Anterior cingulate cortex (tissue), 58 donors: ENCODE results near the gene RACGAP1.

Source experiments
- DNase-seq, 58 donors: peaks; one replicate each; lab custom pipeline; 2025; lab: John Stamatoyannopoulos, UW

The RACGAP1 gene, protein sequence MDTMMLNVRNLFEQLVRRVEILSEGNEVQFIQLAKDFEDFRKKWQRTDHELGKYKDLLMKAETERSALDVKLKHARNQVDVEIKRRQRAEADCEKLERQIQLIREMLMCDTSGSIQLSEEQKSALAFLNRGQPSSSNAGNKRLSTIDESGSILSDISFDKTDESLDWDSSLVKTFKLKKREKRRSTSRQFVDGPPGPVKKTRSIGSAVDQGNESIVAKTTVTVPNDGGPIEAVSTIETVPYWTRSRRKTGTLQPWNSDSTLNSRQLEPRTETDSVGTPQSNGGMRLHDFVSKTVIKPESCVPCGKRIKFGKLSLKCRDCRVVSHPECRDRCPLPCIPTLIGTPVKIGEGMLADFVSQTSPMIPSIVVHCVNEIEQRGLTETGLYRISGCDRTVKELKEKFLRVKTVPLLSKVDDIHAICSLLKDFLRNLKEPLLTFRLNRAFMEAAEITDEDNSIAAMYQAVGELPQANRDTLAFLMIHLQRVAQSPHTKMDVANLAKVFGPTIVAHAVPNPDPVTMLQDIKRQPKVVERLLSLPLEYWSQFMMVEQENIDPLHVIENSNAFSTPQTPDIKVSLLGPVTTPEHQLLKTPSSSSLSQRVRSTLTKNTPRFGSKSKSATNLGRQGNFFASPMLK

DNA sequence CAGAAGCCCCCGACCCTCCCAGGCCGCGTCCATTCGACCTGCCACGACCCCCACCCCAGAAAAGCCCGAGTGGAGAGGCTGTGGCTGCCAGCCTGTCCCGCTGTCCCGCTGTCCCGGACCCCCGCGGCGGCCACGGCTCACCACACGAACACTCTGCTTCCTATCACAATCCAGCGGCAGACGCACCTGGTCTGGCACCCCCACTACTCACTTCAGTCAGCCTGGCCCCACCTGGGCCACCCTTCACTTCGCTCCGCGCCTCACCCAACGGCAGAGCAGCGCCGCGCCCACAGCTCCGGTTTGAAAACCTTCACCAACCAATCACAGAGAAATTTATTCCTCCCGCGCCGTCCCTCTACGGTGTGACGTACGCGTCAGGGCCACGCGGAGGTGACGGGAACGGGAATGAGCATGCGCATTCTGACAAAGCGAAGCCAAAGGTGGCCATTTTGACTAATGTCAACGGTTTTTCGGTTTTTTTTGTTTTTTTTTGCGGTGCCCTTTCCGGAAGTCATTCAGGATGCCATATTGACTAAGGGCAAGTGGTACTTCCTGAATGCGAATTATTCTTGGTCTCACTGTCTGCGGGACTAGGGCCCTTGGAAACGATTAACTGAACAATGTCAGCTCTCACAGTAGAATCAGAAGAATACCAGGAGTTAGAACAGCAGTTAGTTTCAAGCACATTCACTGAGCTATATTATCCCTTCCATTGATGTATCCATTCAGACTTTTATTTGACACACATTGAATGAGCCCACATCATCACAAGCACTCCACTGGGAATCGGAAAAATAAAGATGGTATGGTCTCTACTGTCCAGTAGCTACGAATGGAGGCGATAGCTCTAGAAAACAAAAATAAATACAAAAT lies at the start of gene RACGAP1:
Gene RACGAP1 (minus strand): TSS at position 308 of the 873 bp plus-strand sequence. CDS start 8,779 bp downstream, outside the sequence.
- DNase-seq = peak; percentile 47 to 97 (median 89)

DNA sequence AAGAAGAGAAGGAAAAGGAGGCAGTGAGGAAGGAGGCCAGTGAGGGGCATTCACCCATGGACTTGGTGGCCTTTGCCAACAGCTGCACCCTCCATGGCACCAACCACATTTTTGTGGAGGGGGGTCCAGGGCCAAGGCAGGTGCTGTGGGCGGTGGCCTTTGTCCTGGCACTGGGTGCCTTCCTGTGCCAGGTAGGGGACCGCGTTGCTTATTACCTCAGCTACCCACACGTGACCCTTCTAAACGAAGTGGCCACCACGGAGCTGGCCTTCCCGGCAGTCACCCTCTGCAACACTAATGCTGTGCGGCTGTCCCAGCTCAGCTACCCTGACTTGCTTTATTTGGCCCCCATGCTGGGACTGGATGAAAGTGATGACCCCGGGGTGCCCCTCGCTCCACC lies 48.4 kb upstream of the RACGAP1 start:
- no peak for DNase-seq

DNA sequence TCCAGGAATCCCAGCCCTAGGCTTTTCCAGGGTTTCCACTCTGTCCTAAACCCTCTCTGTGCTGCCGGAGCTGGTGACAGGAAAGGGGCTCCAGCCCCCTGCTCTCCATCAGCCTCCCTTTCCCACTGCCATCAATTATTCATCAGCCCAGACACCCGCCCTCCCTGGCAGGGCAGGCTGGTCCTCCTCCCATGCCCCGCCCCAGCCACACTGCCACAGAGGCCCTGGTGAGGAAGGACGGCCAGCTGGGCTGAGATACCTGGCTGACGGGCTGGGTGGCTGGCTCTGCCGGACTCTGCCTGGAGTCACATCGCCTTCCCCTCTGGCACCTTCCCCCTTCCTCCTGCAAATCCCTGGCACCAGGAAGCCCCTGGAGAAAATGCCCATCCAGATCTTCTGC lies 47.9 kb upstream of the RACGAP1 start:
- no peak for DNase-seq

DNA sequence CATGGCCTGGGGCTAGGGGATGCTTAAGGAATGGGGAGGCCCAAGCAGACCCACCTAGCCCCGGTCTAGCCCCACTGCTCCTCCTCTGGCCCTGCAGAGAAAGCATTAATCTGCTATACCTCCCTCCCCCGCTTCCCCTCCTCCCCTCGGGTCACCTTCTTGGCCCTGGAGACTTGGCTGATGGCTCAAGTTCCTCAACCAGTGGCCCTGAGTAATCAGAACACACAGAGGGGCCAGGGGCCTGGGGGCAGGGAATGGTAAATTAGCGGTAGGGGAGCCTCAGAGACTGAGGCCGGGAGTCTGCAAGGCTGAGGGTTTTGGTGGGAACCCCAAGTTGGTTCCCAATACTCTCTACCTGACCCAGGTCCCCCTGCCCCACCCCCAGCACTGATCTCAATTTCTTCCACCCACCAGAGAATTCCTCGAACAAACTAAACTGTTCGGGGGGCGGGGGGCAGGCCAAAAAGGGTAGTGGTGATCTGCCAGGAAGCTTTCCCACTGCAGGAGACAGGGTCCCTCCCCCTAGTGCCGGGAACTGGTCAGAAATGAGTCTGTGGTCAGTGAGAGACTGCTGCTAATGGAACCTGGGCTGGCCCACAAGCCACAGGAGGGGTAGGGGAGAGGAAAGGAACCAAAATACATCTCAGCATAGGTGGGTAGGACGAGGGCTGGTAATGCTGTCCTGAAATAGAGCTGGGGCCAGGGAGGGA lies 47.1 kb upstream of the RACGAP1 start:
- no peak for DNase-seq

DNA sequence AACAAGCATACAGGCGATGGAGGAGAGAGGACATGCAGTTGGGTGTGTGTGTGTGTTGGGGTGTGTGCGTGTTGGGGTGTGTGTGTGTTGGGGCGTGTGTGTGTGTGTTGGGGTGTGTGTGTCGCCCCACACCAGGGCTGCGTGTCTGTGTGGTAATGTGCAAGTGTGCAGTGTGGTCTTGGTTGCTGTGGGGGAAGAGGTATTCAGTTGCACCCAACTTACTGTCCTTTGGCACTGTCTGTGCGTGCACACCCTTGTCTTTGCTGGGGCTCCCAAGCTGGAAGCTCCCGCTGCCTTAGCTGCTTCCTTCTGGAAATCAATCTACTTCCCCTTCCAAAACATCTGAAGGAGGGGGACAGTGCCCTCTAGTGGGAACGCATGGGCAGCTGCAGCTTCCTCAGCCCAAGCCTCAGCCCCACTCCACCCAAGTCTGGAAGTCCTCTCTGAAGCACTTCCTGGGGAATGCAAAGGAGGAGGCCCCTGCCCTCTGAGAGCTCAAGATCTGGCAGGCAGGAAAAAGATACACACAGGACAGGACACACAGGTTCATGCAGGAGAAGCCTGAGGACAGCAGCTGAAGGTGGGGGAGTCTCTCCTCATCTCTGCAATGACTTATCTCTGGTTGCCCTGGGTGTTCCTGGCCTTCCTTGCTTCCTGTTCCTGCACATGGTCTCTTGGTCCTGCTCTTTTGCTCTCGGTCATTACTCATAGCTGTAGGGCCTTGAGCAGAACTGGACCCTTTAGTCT lies 45.2 kb upstream of the RACGAP1 start:
- DNase-seq = peak in 53 of 58 donors; percentile 9 to 87 (median 64)

- DNase-seq = no peak
Observed at GRCh38 chr12:50069539-50069938, 44.2 kb upstream of the RACGAP1 start.

DNA sequence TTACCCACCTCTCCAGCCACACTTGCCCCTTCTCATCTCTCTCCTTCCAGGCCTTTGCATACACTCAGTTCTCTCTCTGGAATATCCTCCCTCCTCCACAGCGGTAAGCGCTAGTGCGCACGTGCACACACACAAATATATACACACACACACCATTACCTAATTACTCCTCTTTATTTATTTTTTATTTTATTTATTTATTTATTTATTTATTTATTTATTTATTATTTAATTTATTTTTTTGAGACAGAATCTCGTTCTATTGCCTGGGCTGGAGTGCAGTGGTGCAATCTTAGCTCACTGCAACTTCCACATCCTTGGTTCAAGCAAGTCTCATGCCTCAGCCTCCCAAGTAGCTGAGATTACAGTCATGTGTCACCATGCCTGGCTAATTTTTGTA lies 43.8 kb upstream of the RACGAP1 start:
- no peak for DNase-seq

- DNase-seq = no peak
Observed at GRCh38 chr12:50066402-50066801, 41.1 kb upstream of the RACGAP1 start.

DNA sequence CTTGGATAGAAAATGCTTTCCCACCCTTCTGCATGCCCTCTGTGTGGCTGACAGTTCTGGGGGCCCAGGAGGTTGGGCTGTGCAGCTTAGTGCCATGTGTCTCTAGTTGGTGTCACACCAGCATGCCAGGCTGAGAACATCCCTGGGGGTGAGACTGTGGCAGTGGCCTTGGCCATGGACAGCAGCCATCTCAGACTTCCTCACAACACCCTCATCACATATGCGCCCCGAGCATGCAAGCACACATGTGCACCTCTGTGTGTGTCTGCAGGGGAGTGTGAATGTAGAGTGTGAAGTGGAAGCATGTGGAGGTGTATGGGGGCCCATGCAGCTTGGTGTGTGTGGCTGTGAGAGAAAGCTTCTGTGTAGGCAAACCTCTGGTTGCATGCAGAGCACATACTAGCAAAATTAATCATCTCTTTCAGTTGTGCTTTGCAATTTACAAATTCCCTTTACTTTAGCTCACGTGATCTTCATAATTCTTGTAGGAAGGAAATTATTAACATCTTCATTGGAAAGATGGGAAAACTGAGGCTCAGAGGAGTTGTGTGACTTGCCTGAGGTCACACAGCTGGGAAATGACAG lies 40.5 kb upstream of the RACGAP1 start:
- DNase-seq = no peak

DNA sequence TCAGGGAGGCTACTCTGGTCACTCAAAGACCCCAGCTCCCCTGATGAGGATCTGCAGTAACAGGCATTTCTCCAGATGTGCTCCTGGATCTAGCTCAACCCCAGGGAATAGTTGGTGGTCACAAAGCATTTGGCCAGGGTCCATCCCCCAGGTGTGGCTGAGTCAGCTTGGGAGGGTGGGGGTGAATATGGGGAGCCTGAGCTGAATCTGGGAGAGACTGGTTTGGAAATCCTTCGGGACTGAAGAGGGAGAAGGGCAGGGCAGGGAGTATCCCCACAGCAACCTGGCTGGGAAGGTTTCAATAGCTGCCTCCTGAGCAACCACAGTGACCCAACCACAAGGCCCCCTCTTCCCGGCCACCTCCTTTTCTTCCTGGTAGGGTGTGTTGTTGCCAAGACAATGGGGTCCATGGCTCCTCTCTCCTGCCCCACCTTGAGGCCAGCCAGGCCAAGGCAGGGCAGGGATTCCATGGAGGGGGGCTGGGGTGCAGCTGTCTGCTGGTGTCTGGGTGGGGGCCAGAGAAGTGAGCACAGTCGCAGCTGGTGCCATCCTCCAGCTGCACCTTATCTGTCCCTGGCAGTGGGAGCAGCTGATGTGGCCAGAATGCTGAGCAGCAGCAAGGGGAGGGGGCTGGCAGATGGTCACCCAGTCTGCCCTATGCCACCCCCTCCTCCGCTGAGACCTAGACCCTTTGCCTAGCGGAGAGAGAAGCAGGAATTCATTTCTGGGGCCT lies 37.6 kb upstream of the RACGAP1 start:
- DNase-seq = peak in 31 of 58 donors; percentile 8 to 73 (median 34)

GRCh38 chr12:50061946-50062686 lies 36.8 kb upstream of the RACGAP1 start:
- DNase-seq = no peak

- peak in 2 of 58 donors; percentile 14 to 19 for DNase-seq
Observed at GRCh38 chr12:50061171-50061570, 35.9 kb upstream of the RACGAP1 start.

DNA sequence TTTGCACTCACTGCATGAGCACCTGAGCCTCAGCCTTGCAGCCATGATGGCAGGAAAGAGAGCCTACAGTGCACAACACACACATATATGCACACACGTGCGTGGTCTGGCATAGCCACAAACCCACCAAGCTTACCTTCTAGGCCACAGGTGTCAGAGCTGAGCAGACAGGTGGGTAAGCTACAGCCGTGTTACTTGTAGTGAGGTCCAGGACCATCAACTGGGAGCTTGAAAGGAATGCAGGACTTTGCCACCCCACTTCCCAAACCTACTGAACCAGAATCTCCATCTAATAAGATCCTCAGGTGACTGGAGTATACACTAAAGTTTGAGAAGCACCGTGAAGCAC lies 34.8 kb upstream of the RACGAP1 start:
- no peak for DNase-seq

DNA sequence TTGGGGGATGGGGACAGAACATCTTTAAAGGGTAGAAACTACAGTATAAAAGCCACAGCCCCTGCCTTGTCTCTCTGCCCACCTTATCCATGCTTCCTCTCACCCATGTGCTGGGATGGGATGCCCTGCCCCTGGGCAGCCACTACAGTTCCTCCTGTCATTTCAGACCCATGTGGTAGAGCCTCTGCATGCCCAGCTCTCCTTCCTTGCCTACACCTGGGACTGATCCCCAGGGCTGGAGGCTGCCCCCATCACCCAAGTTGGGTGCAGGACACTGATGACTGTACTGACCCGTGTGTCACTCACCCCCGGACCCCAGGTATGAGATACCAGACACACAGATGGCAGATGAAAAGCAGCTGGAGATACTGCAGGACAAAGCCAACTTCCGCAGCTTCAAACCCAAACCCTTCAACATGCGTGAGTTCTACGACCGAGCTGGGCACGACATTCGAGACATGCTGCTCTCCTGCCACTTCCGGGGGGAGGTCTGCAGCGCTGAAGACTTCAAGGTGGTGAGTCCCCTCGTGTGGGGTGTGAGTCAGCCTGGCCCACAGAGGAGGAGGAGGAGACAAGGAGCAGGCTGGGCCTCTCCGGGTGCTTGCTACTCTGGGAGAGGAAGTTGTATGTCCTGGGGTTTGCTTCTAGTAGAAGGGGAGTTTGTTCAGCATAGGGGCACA lies 34.3 kb upstream of the RACGAP1 start:
- DNase-seq = no peak

- DNase-seq = peak in 3 of 58 donors; percentile 7 to 48 (median 11)
Observed at GRCh38 chr12:50058743-50059312, 33.5 kb upstream of the RACGAP1 start.

GRCh38 chr12:50057896-50058670 lies 32.8 kb upstream of the RACGAP1 start:
- peak in 9 of 58 donors; percentile 11 to 54 (median 36) for DNase-seq
